Measurements from ENCODE around the gene PLCD1.

DNA sequence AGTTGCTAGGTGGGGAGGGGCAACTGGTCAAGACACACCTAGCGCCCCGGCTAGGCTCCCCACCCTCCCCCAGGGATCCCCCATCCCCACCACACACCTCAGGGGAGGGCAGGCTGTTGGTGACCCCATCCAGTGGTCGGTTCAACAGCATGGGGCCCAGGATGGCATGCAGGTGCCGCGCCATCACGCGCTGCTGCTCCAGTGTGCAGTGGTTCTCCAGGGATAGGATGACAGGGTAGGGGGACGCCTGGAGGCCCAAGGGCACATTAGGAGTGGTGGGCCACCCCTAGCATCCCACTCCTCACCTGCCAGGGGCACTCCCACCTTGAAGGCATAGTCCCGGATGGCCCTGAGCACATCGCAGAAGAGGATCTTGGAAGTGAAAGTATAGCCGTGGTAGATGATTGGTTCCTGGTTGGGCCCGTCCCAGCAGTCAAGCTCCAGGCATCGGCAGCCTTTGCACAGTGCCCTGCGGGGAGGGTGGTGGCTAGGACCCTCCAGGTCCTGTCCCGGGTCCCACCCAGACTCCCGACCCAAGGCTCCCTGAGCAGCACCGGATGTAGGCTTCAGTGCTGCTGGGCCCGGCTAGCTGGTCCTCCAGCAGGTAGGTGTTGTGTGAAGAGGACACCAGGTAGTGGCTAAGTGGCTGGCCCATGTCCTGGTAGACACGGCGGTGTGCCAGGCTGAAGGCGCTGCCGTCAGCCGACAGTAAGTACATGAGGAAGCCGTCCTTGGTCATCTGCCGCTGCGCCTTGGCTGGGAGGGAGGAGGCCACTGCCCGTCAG is 19.4 kb downstream of the PLCD1 start:
- TF ChIP-seq SP1 (IDR thresholded peaks at IDR 0.05) (no peak), SP1 (CRISPR knock-in tag; IDR thresholded peaks at IDR 0.05) (no peak), ZFP82 (CRISPR knock-in tag; IDR thresholded peaks at IDR 0.05; ENCODE audit: borderline replicate concordance) (no peak), TOPORS (CRISPR knock-in tag; IDR thresholded peaks at IDR 0.05) (no peak), KDM1A (CRISPR knock-in tag; IDR thresholded peaks at IDR 0.05) (no peak), SMAD3 (CRISPR knock-in tag; IDR thresholded peaks at IDR 0.05) (no peak), NR2C2 (CRISPR knock-in tag; IDR thresholded peaks at IDR 0.05; ENCODE audit: borderline replicate concordance) (no peak), ZSCAN29 (CRISPR knock-in tag; conservative IDR thresholded peaks at IDR 0.05) (no peak), MYNN (CRISPR knock-in tag; IDR thresholded peaks at IDR 0.05; ENCODE audit: low read depth) (no peak), CEBPB (IDR thresholded peaks at IDR 0.05; ENCODE audit: borderline replicate concordance, low read depth, low read length) (no peak)
- TF ChIP-seq, protein P1, sequence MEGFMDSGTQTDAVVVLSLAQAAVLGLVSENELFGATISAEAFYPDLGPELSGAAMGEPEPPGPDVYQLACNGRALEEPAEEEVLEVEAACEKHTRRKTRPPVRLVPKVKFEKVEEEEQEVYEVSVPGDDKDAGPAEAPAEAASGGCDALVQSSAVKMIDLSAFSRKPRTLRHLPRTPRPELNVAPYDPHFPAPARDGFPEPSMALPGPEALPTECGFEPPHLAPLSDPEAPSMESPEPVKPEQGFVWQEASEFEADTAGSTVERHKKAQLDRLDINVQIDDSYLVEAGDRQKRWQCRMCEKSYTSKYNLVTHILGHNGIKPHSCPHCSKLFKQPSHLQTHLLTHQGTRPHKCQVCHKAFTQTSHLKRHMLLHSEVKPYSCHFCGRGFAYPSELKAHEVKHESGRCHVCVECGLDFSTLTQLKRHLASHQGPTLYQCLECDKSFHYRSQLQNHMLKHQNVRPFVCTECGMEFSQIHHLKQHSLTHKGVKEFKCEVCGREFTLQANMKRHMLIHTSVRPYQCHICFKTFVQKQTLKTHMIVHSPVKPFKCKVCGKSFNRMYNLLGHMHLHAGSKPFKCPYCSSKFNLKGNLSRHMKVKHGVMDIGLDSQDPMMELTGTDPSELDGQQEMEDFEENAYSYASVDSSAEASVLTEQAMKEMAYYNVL (CRISPR knock-in tag; IDR thresholded peaks at IDR 0.05; ENCODE audit: borderline replicate concordance) = no peak
- TF ChIP-seq, protein P2, sequence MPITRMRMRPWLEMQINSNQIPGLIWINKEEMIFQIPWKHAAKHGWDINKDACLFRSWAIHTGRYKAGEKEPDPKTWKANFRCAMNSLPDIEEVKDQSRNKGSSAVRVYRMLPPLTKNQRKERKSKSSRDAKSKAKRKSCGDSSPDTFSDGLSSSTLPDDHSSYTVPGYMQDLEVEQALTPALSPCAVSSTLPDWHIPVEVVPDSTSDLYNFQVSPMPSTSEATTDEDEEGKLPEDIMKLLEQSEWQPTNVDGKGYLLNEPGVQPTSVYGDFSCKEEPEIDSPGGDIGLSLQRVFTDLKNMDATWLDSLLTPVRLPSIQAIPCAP (CRISPR knock-in tag; IDR thresholded peaks at IDR 0.05; ENCODE audit: low read depth) = no peak
- TF ChIP-seq, protein P3, sequence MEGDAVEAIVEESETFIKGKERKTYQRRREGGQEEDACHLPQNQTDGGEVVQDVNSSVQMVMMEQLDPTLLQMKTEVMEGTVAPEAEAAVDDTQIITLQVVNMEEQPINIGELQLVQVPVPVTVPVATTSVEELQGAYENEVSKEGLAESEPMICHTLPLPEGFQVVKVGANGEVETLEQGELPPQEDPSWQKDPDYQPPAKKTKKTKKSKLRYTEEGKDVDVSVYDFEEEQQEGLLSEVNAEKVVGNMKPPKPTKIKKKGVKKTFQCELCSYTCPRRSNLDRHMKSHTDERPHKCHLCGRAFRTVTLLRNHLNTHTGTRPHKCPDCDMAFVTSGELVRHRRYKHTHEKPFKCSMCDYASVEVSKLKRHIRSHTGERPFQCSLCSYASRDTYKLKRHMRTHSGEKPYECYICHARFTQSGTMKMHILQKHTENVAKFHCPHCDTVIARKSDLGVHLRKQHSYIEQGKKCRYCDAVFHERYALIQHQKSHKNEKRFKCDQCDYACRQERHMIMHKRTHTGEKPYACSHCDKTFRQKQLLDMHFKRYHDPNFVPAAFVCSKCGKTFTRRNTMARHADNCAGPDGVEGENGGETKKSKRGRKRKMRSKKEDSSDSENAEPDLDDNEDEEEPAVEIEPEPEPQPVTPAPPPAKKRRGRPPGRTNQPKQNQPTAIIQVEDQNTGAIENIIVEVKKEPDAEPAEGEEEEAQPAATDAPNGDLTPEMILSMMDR (CRISPR knock-in tag; IDR thresholded peaks at IDR 0.05) = no peak

Measured in HepG2 (cell line).